Brain microvascular endothelial cell (primary cell): ENCODE data around the gene TUBB6.
A peak's percentile ranks its signal among the peaks of the same experiment; 100 is the strongest.

Source experiments
- DNase-seq: peaks from one replicate; pipeline ENCODE4 v3.0.0-alpha.2; 2020
- H3K27ac ChIP-seq: fragments of 250-450 bp; sonication (Bioruptor Pico); 2 replicates; pipeline ENCODE4 v1.5.1; 2020; ENCODE audit warnings: mild to moderate bottlenecking, moderate library complexity
- H3K27me3 ChIP-seq: fragments of 250-450 bp; sonication (Bioruptor Pico); replicated peaks from 2 replicates; pipeline ENCODE4 v1.5.1; 2020; ENCODE audit warnings: mild to moderate bottlenecking
- H3K36me3 ChIP-seq: fragments of 250-450 bp; sonication (Bioruptor Pico); replicated peaks from 2 replicates; pipeline ENCODE4 v1.5.1; 2020; ENCODE audit warnings: mild to moderate bottlenecking
- H3K4me3 ChIP-seq: 2 replicates; pipeline ENCODE4 v1.5.1; 2011; ENCODE audit warnings: low read depth, mild to moderate bottlenecking, control low read depth, low read length, moderate library complexity
- in situ Hi-C: cut with HindIII; loops from 2 replicates; pipeline ENCODE4 v1.10.0; 2017; ENCODE audit warnings: low sequenced_read_pairs, low pct_ligation_motif_present
- TF ChIP-seq, protein P1 (sequence below): IDR thresholded peaks from 2 replicates; pipeline ENCODE4 v1.5.1; 2011; ENCODE audit warnings: low read depth, mild to moderate bottlenecking, moderate library complexity, low read length, control low read depth, inconsistent platforms; ENCODE audit errors: missing control alignments

Gene TUBB6

DNA sequence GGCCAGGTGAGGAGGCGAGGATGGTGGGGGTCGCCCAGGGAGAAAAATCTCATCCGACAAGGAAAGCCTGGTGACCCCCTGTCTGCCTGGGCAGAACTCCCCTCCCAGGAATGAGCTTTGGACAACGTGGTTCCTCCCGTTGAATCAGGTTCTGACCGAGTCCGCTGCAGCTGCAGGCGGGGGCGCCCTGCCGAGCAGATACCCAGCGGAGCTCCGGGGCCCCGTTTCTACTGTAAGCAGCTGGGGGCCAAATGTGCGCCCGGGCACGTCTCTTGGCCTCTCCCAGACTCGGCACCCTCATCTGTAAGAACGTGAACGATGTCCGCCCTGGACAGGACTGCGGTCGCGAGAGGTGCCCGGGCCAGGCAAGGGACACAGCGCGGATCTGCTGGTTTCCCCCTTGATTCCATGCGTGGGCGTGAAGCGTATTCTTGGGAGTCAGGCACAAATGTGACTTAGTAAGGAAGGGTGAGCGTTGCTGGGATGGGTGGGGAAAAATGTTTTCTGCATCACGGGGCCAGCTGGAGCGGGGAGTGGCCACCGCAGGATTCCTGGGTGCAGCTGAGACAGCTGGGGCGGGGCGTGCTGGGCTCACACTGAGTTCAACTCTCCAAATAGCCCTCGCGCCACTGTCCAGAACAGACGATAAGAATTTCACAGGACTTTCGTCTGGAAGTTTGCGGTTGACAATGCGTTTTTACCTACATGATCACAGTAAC is 20.2 kb upstream of the TUBB6 start:
- Histone ChIP-seq H3K27ac (peak overlapping the region; percentile 90), H3K36me3 (no peaks in the 10 kb centered on the region), H3K4me3 (peak overlapping the region; percentile 58), H3K27me3 (no peaks in the 10 kb centered on the region)
- in situ Hi-C loops = no loop called here
- DNase-seq = peak; percentile 98
- TF ChIP-seq, protein P1, sequence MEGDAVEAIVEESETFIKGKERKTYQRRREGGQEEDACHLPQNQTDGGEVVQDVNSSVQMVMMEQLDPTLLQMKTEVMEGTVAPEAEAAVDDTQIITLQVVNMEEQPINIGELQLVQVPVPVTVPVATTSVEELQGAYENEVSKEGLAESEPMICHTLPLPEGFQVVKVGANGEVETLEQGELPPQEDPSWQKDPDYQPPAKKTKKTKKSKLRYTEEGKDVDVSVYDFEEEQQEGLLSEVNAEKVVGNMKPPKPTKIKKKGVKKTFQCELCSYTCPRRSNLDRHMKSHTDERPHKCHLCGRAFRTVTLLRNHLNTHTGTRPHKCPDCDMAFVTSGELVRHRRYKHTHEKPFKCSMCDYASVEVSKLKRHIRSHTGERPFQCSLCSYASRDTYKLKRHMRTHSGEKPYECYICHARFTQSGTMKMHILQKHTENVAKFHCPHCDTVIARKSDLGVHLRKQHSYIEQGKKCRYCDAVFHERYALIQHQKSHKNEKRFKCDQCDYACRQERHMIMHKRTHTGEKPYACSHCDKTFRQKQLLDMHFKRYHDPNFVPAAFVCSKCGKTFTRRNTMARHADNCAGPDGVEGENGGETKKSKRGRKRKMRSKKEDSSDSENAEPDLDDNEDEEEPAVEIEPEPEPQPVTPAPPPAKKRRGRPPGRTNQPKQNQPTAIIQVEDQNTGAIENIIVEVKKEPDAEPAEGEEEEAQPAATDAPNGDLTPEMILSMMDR = no peak

DNA sequence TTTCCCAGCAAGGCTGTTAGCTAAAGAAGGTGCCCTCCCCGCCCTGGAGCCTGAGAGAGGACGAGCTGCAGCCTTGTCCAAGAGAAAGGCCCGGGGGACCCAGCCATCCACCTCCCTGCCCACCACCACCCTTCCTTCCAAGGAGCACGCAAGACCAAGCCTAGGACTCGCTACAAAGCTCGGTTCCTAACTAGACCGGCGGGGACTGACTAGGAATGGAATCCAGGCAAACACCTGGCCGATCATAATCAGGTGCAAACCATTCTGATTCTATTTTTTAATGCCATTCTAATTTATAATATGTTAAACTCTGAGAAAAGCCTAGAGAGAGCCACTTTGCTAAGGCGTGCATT is 19.7 kb upstream of the TUBB6 start:
- DNase-seq = no peak
- in situ Hi-C loops = no loop called here
- no peaks in the 10 kb centered on the region for H3K27me3 ChIP-seq
- peak overlapping the region; percentile 58 for H3K4me3 ChIP-seq
- peak overlapping the region; percentile 90 for H3K27ac ChIP-seq
- TF ChIP-seq, protein P1 = no peak
- H3K36me3 ChIP-seq = no peaks in the 10 kb centered on the region

- Histone ChIP-seq H3K4me3 (no peak overlapping the region), H3K27me3 (no peaks in the 10 kb centered on the region), H3K36me3 (no peaks in the 10 kb centered on the region), H3K27ac (no peak overlapping the region)
- no peak for DNase-seq
- in situ Hi-C loops = loop anchor here (10.0 kb wide), 1 partner anchor 45 kb away; no protein-coding TSS in a partner anchor
- TF ChIP-seq, protein P1 = no peak
Observed at GRCh38 chr18:12290086-12290485, 18.0 kb upstream of the TUBB6 start.

- DNase-seq = no peak
- in situ Hi-C loops = loop anchor here (10.0 kb wide), 1 partner anchor 46 kb away; no protein-coding TSS in a partner anchor
- Histone ChIP-seq H3K4me3 (no peak overlapping the region), H3K27me3 (no peaks in the 10 kb centered on the region), H3K27ac (no peak overlapping the region), H3K36me3 (no peaks in the 10 kb centered on the region)
- TF ChIP-seq, protein P1 = no peak
Observed at GRCh38 chr18:12291161-12291560, 16.9 kb upstream of the TUBB6 start.

DNA sequence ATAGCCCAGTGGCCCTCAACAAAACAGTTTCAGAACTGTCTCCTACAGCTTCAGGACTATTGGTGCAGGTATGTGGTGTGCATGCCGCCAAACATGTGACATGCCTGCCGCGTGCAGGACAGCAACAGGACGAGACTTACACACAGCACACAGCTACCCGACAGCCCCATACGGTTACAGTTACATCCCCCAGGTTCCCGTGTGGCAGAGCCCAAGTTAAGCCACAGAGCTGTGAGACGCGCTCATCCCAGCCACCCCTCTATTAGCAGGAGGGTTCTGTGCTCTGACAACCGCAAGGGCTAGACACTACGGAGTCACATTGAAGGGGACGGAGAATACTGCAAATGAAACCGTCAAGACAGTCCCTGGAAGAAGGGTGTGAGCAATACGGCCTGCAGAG is 16.4 kb upstream of the TUBB6 start:
- in situ Hi-C loops = loop anchor here (10.0 kb wide), 1 partner anchor 47 kb away; no protein-coding TSS in a partner anchor
- DNase-seq = no peak
- TF ChIP-seq, protein P1 = no peak
- Histone ChIP-seq H3K27ac (no peak overlapping the region), H3K36me3 (no peaks in the 10 kb centered on the region), H3K27me3 (no peaks in the 10 kb centered on the region), H3K4me3 (no peak overlapping the region)

DNA sequence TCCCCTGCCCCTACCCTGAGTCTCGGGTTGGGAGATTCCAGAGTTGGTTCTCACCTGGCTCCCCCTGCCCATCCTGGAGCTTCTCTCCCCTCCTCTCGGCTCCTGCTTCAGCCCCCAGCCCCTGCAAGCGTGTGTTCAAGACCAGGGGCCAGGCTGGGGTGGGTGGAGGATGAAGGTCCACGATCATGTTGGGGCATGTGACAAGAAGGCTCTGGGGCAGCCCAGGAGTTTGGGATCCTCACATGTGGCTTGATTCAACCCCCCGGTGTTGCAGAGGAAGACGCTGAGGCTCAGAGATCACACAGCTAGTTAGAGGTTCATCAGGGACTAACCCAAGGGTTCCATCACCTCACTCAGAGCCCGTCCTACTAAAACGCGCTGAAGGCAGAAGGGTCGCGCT is 14.2 kb upstream of the TUBB6 start:
- H3K27ac ChIP-seq = no peak overlapping the region

More for the DNA sequence above, 14.2 kb upstream of the TUBB6 start:
- H3K36me3 ChIP-seq = no peaks in the 10 kb centered on the region
- no peak overlapping the region for H3K4me3 ChIP-seq
- no peaks in the 10 kb centered on the region for H3K27me3 ChIP-seq
- no peak for DNase-seq
- in situ Hi-C loops = loop anchor here (10.0 kb wide), 1 partner anchor 49 kb away; no protein-coding TSS in a partner anchor
- TF ChIP-seq, protein P1 = no peak
